ENCODE measurements around the gene PROK1.

The PROK1 gene

GRCh38 chr1:110452330-110452729 lies 1.4 kb downstream of the PROK1 start:
- TF ChIP-seq GATA2 (IDR thresholded peaks at IDR 0.05; ENCODE audit: low read depth, low read length) (no peak), GATA3 (IDR thresholded peaks at IDR 0.05; ENCODE audit: low read depth, low read length) (no peak)

- TF ChIP-seq GATA2 (IDR thresholded peaks at IDR 0.05; ENCODE audit: low read depth, low read length) = no peak
- TF ChIP-seq GATA3 (IDR thresholded peaks at IDR 0.05; ENCODE audit: low read depth, low read length) = no peak
These were observed 2.9 kb downstream of the PROK1 start for GRCh38 chr1:110453829-110454228.

GRCh38 chr1:110454328-110454727 lies 3.4 kb downstream of the PROK1 start:
- TF ChIP-seq GATA3 (IDR thresholded peaks at IDR 0.05; ENCODE audit: low read depth, low read length) (no peak), GATA2 (IDR thresholded peaks at IDR 0.05; ENCODE audit: low read depth, low read length) (no peak)

DNA sequence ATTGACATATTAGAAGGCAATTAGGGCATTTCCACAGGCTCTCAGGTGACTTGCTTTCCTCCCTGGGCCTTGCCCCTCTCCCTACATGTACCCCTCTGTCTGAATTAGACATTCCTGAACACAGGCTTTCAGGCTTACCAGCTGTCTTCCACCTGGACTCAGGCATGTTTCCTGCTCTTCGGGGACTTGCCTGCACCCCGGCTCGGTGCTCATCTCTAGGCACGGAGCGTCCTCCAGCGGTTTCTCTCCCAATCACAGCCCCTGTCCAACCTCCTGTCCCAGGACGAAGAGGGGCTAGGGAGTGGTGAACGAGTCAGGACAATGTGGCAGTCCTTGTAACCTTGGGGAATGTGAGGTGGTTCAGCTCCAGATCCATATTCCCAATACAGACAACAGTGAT lies 4.2 kb downstream of the PROK1 start:
- TF ChIP-seq GATA3 (IDR thresholded peaks at IDR 0.05; ENCODE audit: low read depth, low read length) (no peak), GATA2 (IDR thresholded peaks at IDR 0.05; ENCODE audit: low read depth, low read length) (no peak)

DNA sequence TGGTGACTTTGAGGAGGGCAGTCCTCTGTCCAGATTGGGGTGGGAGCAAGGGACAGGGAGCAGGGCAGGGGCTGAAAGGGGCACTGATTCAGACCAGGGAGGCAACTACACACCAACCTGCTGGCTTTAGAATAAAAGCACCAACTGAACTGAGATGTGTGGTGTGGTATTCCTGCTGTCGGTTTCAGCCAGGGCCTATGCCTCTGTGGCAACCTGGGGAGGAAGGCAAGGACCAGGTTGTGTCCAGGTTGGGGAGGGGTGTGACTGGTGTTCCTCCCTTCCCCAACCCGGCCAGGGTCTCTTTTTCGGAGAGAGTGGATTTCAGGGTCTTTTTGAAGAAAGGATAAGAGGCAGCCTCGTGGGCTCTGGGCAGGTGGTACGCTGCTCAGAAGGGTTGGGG lies 6.3 kb downstream of the PROK1 start:
- no peak for TF ChIP-seq GATA2 (IDR thresholded peaks at IDR 0.05; ENCODE audit: low read depth, low read length)
- no peak for TF ChIP-seq GATA3 (IDR thresholded peaks at IDR 0.05; ENCODE audit: low read depth, low read length)

DNA sequence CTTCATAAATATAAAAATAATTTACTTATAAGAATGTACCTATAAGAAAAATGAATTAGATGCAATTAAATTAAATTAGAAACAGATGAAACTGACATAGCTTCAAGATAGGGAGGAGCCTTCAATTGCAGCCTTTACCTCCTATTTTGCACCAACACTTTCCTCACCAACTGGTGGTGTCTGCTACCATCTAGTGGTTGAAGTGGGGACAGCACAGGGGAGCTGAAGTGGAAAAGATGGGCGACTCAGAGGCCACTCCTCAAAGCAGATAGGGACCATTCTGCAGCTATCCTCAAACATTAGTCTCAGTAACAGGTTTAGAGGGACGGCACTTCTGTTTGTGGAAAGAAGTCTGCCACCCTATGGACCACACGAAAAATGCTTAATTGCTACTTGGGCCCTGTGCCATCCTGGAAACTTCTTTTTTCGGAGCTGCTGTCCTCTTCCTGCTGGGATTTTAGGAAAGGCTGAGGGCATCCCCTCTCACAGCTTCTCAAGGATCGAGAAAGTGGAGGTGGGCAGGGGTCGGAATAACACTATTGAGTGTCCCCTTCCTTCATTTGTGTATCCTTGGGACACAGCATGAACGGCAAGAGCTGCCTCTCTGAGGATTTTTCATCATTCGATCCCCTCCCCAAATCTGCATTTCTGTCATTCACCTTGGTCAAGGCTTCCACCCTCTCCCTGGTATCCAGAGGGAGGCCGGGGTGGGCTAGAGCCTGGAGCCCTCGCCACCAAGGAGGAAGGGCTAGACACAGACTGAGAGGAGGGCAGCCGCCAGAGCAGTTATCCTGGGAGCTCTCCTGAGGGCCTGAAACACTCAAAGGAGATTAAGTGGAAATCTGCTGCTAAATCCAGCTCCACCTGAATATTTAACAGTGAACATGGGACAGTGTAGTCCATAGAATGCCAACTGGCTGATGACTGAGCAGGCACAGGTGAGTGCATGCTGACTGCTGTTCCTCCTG lies 9.6 kb downstream of the PROK1 start:
- no peak for TF ChIP-seq GATA2 (IDR thresholded peaks at IDR 0.05; ENCODE audit: low read depth, low read length)
- TF ChIP-seq GATA3 (IDR thresholded peaks at IDR 0.05; ENCODE audit: low read depth, low read length) = no peak

GRCh38 chr1:110462093-110462492 lies 11.1 kb downstream of the PROK1 start:
- no peak for TF ChIP-seq GATA3 (IDR thresholded peaks at IDR 0.05; ENCODE audit: low read depth, low read length)
- no peak for TF ChIP-seq GATA2 (IDR thresholded peaks at IDR 0.05; ENCODE audit: low read depth, low read length)

DNA sequence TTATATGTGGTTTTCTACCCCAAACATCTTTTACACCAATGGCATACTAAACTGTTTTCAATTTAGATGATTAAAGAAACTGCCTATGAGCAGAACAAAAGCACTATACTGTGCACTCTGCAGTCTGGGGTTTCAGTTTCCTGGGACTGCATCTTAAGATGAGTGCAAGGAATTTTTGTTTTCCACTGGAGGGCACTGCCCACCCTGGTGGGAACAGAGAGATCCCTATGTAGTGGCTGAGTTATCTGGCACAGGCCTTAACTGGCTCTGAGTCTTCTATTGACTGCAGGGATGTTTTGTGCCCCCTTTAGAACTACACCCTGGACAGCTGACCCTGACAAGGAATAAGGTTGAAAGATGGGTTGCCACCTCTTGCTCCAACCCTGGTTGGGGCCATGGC lies 12.0 kb downstream of the PROK1 start:
- TF ChIP-seq GATA2 (IDR thresholded peaks at IDR 0.05; ENCODE audit: low read depth, low read length) (no peak), GATA3 (IDR thresholded peaks at IDR 0.05; ENCODE audit: low read depth, low read length) (no peak)

DNA sequence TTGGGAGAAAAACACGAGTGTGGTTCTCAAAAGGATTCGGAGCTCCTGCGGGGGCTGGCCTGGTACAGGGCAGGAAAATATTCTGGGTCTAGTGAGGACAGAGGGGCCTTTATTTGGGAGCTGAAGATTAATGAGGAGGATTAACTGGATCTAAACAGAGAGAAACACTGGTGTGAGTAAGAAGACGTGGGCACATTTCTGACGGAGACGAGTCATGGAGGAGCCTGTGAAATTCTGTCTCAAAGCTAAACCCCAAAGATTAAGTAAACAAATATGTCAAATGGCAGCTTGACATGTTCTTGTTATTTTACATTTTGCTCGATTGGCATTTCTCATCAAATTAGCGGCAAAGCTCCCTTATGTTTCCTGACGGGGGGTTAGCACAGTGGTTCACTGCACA lies 12.8 kb downstream of the PROK1 start:
- TF ChIP-seq GATA3 (IDR thresholded peaks at IDR 0.05; ENCODE audit: low read depth, low read length) (no peak), GATA2 (IDR thresholded peaks at IDR 0.05; ENCODE audit: low read depth, low read length) (no peak)

- TF ChIP-seq GATA2 (IDR thresholded peaks at IDR 0.05; ENCODE audit: low read depth, low read length) (no peak), GATA3 (IDR thresholded peaks at IDR 0.05; ENCODE audit: low read depth, low read length) (no peak)
These were observed 13.4 kb downstream of the PROK1 start for GRCh38 chr1:110464340-110464739.

DNA sequence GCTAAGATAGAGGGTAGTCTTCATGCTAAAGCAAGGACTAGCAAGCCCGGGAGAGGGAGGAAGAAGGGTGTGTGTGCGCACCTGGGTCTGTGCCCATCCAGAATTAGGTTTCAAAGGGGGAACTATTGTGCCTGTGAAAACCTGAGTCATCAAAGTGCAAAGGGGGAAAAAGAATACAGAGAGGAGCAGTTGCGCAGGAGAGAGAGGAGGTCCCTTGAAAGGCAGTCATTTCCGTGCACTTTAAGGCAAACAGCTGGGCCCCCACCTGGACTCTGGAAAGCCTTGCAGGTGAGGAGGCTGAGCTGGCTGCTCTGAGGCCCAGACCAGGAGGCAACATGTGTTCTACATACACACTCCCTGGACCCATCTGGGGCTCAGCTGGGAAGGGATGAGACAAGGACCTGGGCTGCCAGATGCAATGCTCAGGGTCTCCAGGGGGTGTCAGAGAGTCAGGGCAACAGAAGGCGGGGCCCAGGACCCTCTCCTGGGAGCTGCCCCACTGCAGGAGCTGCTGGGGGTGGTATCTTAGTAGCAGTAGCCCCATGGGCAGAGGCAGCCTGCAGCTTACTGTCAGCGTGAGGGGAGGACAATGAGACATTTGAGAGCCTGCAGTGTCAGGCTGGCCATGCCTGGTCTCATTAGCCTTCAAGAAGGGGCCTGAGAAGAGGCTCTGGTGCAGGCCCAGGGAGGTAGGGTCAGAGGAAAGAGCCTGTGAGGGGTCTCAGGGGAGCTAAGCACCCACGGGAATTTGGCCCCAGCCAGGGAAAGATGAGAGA lies 14.3 kb downstream of the PROK1 start:
- TF ChIP-seq GATA2 (IDR thresholded peaks at IDR 0.05; ENCODE audit: low read depth, low read length) (no peak), GATA3 (IDR thresholded peaks at IDR 0.05; ENCODE audit: low read depth, low read length) (no peak)

DNA sequence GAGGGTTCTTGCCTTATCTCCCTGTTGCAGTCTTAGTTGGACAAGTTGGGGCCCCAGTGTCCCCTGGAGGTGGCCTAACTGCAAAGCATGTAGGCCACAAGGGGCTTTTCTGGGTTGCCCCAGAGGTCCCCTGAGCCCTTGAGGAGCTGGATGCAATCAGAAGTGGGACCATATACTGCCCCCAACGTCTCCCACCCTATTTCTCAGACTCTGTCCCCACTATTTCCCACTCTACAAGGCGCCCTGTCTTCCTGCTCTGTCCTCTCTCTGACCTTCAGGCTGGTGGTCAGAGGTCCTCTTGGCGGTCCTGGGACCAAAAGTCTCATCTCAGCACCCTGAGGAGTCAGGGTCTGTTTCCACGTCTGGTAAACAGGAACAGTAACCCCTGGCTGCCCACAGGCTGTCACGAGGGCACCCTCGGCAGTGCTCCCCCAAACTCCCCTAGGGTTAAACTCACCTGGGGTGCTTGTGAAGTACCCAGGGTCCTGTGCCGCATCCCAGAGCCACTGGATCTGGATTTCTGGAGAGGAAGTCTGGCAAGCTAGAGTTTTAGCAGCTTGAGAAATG lies 14.9 kb downstream of the PROK1 start:
- no peak for TF ChIP-seq GATA2 (IDR thresholded peaks at IDR 0.05; ENCODE audit: low read depth, low read length)
- no peak for TF ChIP-seq GATA3 (IDR thresholded peaks at IDR 0.05; ENCODE audit: low read depth, low read length)

DNA sequence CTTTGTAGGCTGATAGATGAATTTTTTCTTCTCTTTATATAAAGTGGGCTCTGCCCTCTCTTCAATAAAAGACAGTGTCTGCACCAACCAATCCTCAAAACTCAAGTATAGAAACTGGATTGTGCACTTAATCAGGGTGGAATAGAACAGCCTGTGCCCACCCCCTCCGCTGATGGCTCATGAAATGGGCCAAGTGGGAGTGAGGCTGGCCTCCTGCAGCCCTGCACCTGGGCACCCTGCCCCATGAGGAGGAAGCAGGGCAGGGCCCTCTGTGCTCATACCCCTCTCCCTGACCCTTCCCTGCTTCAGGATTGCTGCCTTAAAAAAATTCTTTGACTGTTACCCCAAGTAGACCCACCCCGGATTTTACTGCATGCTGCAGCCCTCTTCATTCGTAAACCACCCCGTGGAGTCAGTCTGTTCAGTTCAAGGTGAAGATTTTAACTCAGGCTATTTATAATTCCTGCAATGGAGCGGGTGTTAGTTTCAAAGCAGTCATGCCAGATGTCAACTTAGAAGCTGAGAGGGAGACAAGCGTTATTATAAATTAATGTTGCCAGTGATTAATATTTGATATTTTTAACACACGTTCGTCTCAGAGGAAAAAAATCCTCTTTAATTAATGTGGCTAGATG lies 15.8 kb downstream of the PROK1 start:
- no peak for TF ChIP-seq GATA3 (IDR thresholded peaks at IDR 0.05; ENCODE audit: low read depth, low read length)
- TF ChIP-seq GATA2 (IDR thresholded peaks at IDR 0.05; ENCODE audit: low read depth, low read length) = no peak

DNA sequence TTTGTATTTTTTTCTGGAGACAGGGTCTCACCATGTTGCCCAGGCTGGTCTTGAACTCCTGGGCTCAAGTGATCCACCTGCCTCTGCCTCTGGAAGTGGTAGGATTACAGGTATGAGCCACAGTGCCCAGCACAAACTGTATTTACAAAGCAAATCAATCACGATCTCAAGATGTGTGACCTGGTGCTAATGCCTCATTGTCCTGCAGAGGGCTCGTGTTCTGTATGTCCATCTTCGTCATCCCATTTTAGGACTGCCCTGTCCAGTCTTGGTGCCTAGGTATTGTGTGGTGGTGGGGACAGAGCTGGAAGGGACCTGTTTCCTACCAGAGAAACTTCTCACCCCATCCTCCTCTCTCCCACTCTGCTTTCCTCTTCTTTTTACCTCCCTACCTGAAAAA lies 20.2 kb downstream of the PROK1 start:
- no peak for TF ChIP-seq GATA3 (IDR thresholded peaks at IDR 0.05; ENCODE audit: low read depth, low read length)
- no peak for TF ChIP-seq GATA2 (IDR thresholded peaks at IDR 0.05; ENCODE audit: low read depth, low read length)

All from SH-SY5Y (cell line).